Upper lobe of left lung (tissue), 4 donors: ENCODE results near the gene PGRMC2.

Experiments used
- CTCF ChIP-seq, 6 experiments: fragments of 450-650 bp in 4 of 6; fragments of 200-600 bp in 2 of 6; sonication (generic) in 2 of 6; IDR thresholded peaks; one replicate each; pipeline ENCODE4 v1.5.1; 2016 to 2019; ENCODE audit warnings: antibody characterized with exemption in 6 of 6
- POLR2A ChIP-seq, 4 donors: fragments of 450-650 bp; IDR thresholded peaks; one replicate each; pipeline ENCODE4 v1.5.1; 2016 to 2017; ENCODE audit warnings: antibody characterized with exemption in 4 of 4, mild to moderate bottlenecking in 2 of 4
- POLR2AphosphoS5 ChIP-seq, 2 donors: sonication (generic); formaldehyde crosslinking; IDR thresholded peaks; one replicate each; pipeline ENCODE4 v1.5.1; 2017; ENCODE audit warnings: antibody characterized with exemption in 2 of 2

GRCh38 chr4:128303986-128304385 is 16.4 kb upstream of the PGRMC2 start:
- no peak for TF ChIP-seq CTCF (IDR thresholded peaks at IDR 0.05)
- TF ChIP-seq POLR2AphosphoS5 (IDR thresholded peaks at IDR 0.05), result no peak
- TF ChIP-seq POLR2A (IDR thresholded peaks at IDR 0.05), result no peak
